ENCODE data around the gene EHMT1.
A peak's percentile ranks its signal among the peaks of the same experiment; 100 is the strongest.

Gene EHMT1

GRCh38 chr9:137603879-137604278, 14.9 kb upstream of the EHMT1 start:
- Histone ChIP-seq H3K9me3 (no peaks in the 10 kb centered on the region), H3K36me3 (replicated peaks) (no peaks in the 10 kb centered on the region), H3K4me3 (no peak overlapping the region), H3K27me3 (ENCODE audit: low read depth) (no peaks in the 10 kb centered on the region), H3K4me1 (peaks cover 10% of the 10 kb centered on the region)
- no peak for DNase-seq (ENCODE audit: low spot score in 2 of 2)
- in situ Hi-C loops (cut with MboI; ENCODE audit: low sequenced_read_pairs) = no loop called here

GRCh38 chr9:137604345-137605086, 14.3 kb upstream of the EHMT1 start:
- Histone ChIP-seq H3K36me3 (replicated peaks) (no peaks in the 10 kb centered on the region), H3K27me3 (ENCODE audit: low read depth) (no peaks in the 10 kb centered on the region), H3K9me3 (no peaks in the 10 kb centered on the region), H3K4me1 (peaks cover 10% of the 10 kb centered on the region), H3K4me3 (peak overlapping the region; percentile 26)
- no peak for DNase-seq (ENCODE audit: low spot score in 2 of 2)
- in situ Hi-C loops (cut with MboI; ENCODE audit: low sequenced_read_pairs) = no loop called here

GRCh38 chr9:137605121-137606004, 13.4 kb upstream of the EHMT1 start, which contains the start of gene ARRDC1:
TSS of gene ARRDC1 (plus strand) at chr9:137605686. CDS start at chr9:137605718, 32 bp downstream.
- peaks cover 10% of the 10 kb centered on the region for H3K4me1 ChIP-seq
- no peaks in the 10 kb centered on the region for H3K36me3 ChIP-seq (replicated peaks)
- H3K27me3 ChIP-seq (ENCODE audit: low read depth) = no peaks in the 10 kb centered on the region
- no peaks in the 10 kb centered on the region for H3K9me3 ChIP-seq
- in situ Hi-C loops (cut with MboI; ENCODE audit: low sequenced_read_pairs) = no loop called here
- DNase-seq (ENCODE audit: low spot score in 2 of 2) = peak; percentile 89 to 95
- H3K4me3 ChIP-seq = peak within 1 kb of the TSS; percentile 43

GRCh38 chr9:137606005-137606621, 12.7 kb upstream of the EHMT1 start:
- H3K27me3 ChIP-seq (ENCODE audit: low read depth) = no peaks in the 10 kb centered on the region
- peak in 1 of 2 experiments; percentile 41 for DNase-seq (ENCODE audit: low spot score in 2 of 2)
- H3K9me3 ChIP-seq = no peaks in the 10 kb centered on the region
- H3K4me1 ChIP-seq = peaks cover 10% of the 10 kb centered on the region
- in situ Hi-C loops (cut with MboI; ENCODE audit: low sequenced_read_pairs) = no loop called here
- peak overlapping the region; percentile 43 for H3K4me3 ChIP-seq
- no peaks in the 10 kb centered on the region for H3K36me3 ChIP-seq (replicated peaks)

GRCh38 chr9:137606734-137607138, 12.1 kb upstream of the EHMT1 start:
- peaks cover 10% of the 10 kb centered on the region for H3K4me1 ChIP-seq
- H3K4me3 ChIP-seq = peak overlapping the region; percentile 43
- H3K27me3 ChIP-seq (ENCODE audit: low read depth) = no peaks in the 10 kb centered on the region
- no peaks in the 10 kb centered on the region for H3K9me3 ChIP-seq
- no peaks in the 10 kb centered on the region for H3K36me3 ChIP-seq (replicated peaks)
- DNase-seq (ENCODE audit: low spot score in 2 of 2) = no peak
- in situ Hi-C loops (cut with MboI; ENCODE audit: low sequenced_read_pairs) = no loop called here

- Histone ChIP-seq H3K27me3 (ENCODE audit: low read depth) (no peaks in the 10 kb centered on the region), H3K4me1 (peaks cover 10% of the 10 kb centered on the region), H3K36me3 (replicated peaks) (no peaks in the 10 kb centered on the region), H3K9me3 (no peaks in the 10 kb centered on the region), H3K4me3 (peak overlapping the region; percentile 43)
- in situ Hi-C loops (cut with MboI; ENCODE audit: low sequenced_read_pairs) = no loop called here
- no peak for DNase-seq (ENCODE audit: low spot score in 2 of 2)
Measured at GRCh38 chr9:137607141-137607857, 11.5 kb upstream of the EHMT1 start.

GRCh38 chr9:137610944-137611343, 7.9 kb upstream of the EHMT1 start:
- no peak overlapping the region for H3K4me3 ChIP-seq
- peaks cover 10% of the 10 kb centered on the region for H3K4me1 ChIP-seq
- in situ Hi-C loops (cut with MboI; ENCODE audit: low sequenced_read_pairs) = no loop called here

GRCh38 chr9:137611623-137612609, 6.9 kb upstream of the EHMT1 start:
- Histone ChIP-seq H3K27me3 (ENCODE audit: low read depth) (no peaks in the 10 kb centered on the region), H3K36me3 (replicated peaks) (peaks cover 30% of the 10 kb centered on the region), H3K4me1 (peaks cover 4% of the 10 kb centered on the region), H3K9me3 (no peaks in the 10 kb centered on the region), H3K4me3 (no peak overlapping the region)
- in situ Hi-C loops (cut with MboI; ENCODE audit: low sequenced_read_pairs) = no loop called here
- DNase-seq (ENCODE audit: low spot score in 2 of 2) = no peak

More at GRCh38 chr9:137610944-137611343, 7.9 kb upstream of the EHMT1 start:
- H3K36me3 ChIP-seq (replicated peaks) = peaks cover 23% of the 10 kb centered on the region
- no peak for DNase-seq (ENCODE audit: low spot score in 2 of 2)
- no peaks in the 10 kb centered on the region for H3K27me3 ChIP-seq (ENCODE audit: low read depth)
- no peaks in the 10 kb centered on the region for H3K9me3 ChIP-seq

GRCh38 chr9:137612741-137613142, 6.1 kb upstream of the EHMT1 start:
- Histone ChIP-seq H3K4me1 (peaks cover 7% of the 10 kb centered on the region; the same call in 1 of the 2 replicates), H3K27me3 (ENCODE audit: low read depth) (no peaks in the 10 kb centered on the region), H3K9me3 (no peaks in the 10 kb centered on the region), H3K4me3 (no peak overlapping the region), H3K36me3 (replicated peaks) (peaks cover 38% of the 10 kb centered on the region)
- in situ Hi-C loops (cut with MboI; ENCODE audit: low sequenced_read_pairs) = no loop called here
- no peak for DNase-seq (ENCODE audit: low spot score in 2 of 2)

- Histone ChIP-seq H3K4me3 (no peak overlapping the region), H3K36me3 (replicated peaks) (peaks cover 38% of the 10 kb centered on the region), H3K4me1 (peaks cover 8% of the 10 kb centered on the region; the same call in 1 of the 2 replicates), H3K27me3 (ENCODE audit: low read depth) (no peaks in the 10 kb centered on the region), H3K9me3 (no peaks in the 10 kb centered on the region)
- in situ Hi-C loops (cut with MboI; ENCODE audit: low sequenced_read_pairs) = no loop called here
- no peak for DNase-seq (ENCODE audit: low spot score in 2 of 2)
Measured at GRCh38 chr9:137613259-137613658, 5.5 kb upstream of the EHMT1 start.

- no peak for DNase-seq (ENCODE audit: low spot score in 2 of 2)
- Histone ChIP-seq H3K36me3 (replicated peaks) (peaks cover 41% of the 10 kb centered on the region), H3K4me3 (no peak overlapping the region), H3K4me1 (peaks cover 8% of the 10 kb centered on the region; the same call in 1 of the 2 replicates), H3K9me3 (no peaks in the 10 kb centered on the region), H3K27me3 (ENCODE audit: low read depth) (no peaks in the 10 kb centered on the region)
- in situ Hi-C loops (cut with MboI; ENCODE audit: low sequenced_read_pairs) = no loop called here
Measured at GRCh38 chr9:137613738-137614523, 4.9 kb upstream of the EHMT1 start.
